Measurements from ENCODE around the gene CCL4L2.
"Not testable (repeated sequence)": the region's sequence is repeated elsewhere in the genome, so short reads cannot be mapped to it uniquely, and the experiment has no call there.

The CCL4L2 gene

DNA sequence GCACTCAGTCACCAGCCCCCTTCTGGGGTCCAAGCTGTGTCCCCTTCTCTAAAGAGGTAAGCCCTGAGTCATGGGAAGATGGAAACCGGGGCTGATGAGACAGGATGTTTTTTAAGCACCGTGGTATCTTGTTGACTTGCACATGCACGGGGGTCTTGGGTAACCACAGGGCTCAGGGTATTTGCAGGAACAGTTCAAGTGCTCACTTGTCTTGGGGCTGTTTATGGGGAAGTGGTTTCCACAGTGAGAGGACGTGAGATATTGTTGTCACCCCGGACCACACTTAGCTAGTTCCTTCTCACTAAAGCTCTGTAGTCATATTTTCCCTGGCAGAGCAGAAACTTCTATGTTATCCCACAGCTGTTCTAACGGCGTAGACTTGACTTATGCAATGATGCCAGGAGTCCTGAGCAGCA is 22.0 kb upstream of the CCL4L2 start:
- TF ChIP-seq, protein P1, sequence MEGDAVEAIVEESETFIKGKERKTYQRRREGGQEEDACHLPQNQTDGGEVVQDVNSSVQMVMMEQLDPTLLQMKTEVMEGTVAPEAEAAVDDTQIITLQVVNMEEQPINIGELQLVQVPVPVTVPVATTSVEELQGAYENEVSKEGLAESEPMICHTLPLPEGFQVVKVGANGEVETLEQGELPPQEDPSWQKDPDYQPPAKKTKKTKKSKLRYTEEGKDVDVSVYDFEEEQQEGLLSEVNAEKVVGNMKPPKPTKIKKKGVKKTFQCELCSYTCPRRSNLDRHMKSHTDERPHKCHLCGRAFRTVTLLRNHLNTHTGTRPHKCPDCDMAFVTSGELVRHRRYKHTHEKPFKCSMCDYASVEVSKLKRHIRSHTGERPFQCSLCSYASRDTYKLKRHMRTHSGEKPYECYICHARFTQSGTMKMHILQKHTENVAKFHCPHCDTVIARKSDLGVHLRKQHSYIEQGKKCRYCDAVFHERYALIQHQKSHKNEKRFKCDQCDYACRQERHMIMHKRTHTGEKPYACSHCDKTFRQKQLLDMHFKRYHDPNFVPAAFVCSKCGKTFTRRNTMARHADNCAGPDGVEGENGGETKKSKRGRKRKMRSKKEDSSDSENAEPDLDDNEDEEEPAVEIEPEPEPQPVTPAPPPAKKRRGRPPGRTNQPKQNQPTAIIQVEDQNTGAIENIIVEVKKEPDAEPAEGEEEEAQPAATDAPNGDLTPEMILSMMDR (IDR thresholded peaks at IDR 0.05; ENCODE audit: borderline replicate concordance, insufficient read depth, low read depth, low read length) = no peak
- H3K4me3 ChIP-seq (ENCODE audit: low read depth, low read length) = no peak overlapping the region

DNA sequence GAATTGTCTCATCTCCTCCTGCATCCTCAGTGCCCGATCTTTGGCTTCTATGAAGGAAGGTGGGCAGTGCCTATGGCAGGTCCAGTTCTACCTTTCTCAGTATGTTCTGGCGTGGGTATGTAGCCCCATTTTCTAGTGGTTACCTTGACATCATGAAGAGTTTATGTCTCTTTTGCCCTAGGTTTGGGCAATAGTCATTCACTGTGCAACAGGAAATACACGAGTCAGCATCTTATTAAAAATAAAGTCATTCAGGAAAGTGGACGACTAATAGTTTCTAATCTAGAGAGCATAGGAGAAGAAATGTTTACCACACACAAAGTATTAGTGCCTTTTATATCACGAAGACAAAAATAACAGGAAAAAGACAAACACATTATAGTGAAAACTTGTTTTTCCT is 20.9 kb upstream of the CCL4L2 start:
- not testable (repeated sequence) for H3K4me3 ChIP-seq (ENCODE audit: low read depth, low read length)

DNA sequence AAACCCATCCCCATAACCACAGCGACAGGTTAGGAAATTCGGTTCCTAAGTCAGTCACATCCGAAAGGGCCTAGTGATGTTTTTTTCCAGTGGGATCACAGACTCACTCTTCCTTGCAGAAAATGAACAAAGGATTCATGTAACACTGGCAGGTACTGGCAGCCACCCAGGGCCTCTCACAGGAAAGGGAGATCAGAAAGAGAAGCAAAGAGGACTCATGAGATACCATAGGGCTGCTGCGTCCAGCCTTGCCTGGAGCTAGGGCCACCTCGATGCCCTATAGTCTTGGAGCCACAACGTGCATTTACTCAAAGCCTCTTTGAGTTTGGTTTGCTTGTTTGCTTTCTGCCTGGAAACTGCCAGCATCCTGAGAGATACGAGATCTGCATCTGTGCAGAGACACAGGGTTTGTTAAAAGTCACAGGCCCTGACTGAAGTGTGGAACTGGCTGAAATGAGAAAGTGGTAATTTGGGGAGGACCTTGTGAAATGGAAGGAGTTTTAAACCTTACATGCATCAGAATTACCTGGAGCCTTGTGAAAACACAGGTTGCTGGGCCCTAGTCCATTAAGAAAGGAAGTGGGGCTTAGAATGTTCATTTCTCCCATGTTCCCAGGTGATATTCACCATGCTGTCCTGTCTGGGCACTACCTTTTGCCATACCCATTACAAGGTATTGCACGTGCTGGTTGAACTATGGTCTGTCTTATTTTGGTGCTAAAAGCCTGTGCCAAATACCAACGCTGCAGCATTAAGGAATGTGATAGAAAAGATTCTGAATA is 20.1 kb upstream of the CCL4L2 start:
- H3K4me3 ChIP-seq (ENCODE audit: low read depth, low read length) = not testable (repeated sequence)

DNA sequence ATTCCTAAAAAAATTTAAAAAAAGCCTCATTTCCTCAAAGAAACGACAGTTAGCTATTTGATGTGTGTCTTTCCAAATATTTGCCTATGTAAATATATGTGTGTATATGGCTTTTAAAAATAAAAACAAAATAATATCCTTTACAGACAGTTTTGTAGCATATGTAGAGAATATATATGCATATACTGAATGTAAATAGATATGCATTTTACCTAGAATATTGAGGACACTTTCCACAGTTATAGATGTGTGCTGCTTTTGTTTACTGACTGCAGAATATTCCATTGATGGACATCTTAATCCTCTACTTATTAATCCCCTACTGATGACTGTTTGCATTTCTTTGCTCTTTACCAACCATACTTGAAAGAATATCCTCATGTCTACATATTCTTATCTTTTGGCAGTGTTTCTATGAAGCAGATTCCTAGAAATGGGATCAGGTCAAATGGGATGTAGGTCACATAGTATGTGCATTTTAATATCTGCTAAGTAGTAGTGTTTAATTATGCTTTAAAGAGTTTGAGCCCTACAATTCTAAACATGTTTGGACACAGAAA is 17.6 kb upstream of the CCL4L2 start:
- H3K4me3 ChIP-seq (ENCODE audit: low read depth, low read length) = no peak overlapping the region
- TF ChIP-seq, protein P1 (IDR thresholded peaks at IDR 0.05; ENCODE audit: borderline replicate concordance, insufficient read depth, low read depth, low read length) = no peak

DNA sequence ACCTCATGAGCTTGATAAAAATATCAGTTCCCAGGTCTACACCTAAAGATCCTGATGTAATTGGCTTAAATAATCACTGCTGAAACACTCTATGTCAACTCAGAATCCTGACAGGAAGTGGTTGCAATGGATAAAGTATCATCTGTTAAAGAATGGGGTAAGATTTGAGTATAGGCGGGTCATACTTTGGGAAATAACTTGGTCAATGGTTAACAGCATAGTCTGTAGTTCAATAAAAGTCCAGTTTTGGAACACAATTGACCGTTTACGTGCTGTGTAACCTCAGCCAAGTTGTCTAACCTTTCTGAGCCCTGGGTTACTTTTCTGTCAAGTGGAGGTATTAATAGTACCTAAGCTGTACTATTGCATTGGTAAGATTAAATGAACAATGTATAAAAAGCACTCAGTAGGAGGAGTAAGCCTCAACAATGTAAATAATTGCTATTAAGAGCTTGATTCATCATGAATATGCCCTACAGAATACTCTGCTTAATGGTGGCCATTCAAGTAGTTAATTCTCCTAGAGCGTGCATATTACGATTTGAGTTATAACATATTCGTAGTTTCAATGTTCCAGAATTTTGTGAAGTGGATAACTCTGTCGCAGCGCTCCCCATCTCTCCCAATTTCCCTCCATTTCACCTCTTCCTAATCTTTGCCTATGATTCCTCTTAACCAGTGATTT is 16.6 kb upstream of the CCL4L2 start:
- not testable (repeated sequence) for H3K4me3 ChIP-seq (ENCODE audit: low read depth, low read length)

DNA sequence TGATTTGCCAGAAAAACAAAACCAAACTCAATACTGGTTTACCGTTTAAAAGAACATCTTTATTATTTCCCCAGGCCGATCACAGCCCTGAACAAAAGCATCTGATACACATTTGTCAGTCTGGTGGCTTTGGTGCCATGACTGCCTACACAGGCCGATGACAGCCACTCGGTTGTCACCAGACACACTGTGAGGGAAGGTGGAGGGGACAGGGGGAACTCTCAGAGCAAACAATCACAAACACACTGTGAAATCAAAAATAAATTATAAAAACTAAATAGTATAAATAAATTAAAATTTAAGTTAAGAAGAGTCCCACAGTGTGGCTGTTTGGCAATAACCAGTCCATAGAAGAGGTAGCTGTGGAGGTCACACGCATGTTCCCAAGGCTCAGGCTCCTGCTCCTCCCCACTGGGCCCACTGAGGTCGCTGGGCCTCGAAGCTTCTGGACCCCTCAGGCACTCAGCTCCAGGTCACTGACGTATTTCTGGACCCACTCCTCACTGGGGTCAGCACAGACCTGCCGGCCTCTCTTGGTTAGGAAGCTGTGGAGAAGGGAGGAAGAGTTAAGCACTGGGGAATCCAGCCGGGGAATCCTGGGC is 15.9 kb upstream of the CCL4L2 start:
- H3K4me3 ChIP-seq (ENCODE audit: low read depth, low read length) = not testable (repeated sequence)

DNA sequence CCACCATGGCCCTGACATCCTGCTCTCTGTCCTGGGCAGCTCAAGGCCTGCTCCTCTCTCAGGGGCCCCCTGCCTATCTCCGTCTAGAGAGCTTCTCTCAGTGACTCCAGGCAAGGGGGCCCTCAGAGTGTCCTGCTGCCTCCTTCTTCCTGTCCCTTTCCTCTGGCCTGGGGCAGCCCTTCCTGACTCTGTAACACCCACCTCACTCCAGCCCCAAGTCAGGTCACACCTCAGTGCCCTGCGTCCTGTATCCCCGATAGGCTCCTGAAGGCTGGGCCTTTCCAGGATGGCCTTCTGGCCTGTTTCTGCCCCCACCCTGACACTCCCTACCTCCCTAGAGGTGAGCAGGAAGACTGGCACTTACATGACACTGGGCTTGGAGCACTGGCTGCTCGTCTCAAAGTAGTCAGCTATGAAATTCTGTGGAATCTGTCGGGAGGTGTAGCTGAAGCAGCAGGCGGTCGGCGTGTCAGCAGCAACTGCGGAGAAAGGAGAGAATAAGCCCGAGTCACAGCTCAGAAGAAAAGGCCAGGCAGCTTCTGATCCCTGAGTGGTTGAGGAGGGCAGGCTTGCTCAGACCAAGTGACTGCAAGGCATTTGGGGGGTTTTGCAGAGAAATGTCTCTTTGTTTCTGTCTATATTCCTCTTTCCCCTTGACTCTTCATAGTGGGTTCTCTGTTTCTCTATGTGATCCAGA is 15.3 kb upstream of the CCL4L2 start:
- H3K4me3 ChIP-seq (ENCODE audit: low read depth, low read length) = no peak overlapping the region
- TF ChIP-seq, protein P1 (IDR thresholded peaks at IDR 0.05; ENCODE audit: borderline replicate concordance, insufficient read depth, low read depth, low read length) = no peak

DNA sequence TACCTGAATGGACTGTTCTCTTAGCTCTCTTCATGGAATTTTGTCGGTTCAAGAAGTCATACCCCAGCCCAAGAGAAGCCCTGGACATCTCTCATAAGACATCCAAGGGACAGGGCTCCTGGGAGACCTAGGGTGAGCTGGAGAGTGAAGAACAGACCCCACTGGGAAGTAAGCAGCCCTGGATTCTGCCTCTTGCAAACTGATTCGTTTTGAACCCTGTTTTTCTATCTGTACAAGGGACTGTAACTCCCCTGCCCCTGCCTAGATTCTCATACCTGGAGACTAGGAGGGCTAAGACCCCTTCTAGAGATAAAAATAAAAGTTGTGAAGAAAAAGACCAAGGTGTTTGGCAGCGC is 14.8 kb upstream of the CCL4L2 start:
- TF ChIP-seq, protein P1 (IDR thresholded peaks at IDR 0.05; ENCODE audit: borderline replicate concordance, insufficient read depth, low read depth, low read length) = no peak
- H3K4me3 ChIP-seq (ENCODE audit: low read depth, low read length) = no peak overlapping the region

DNA sequence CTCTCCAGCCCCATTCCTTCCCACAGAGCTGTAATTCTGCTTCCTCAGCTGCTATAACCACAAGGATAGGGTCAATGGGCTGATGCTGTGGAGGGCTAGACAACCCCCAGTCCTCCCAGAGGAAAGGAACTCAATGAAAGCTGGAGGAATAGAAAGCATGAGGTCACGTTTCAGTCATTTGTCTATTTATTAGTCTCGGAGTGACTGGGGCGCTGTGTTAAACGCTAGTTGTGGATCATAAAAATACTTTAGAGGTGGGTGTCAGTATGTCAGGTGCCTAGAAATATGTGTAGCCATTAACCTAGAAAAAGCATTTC is 13.5 kb upstream of the CCL4L2 start:
- TF ChIP-seq, protein P1 (IDR thresholded peaks at IDR 0.05; ENCODE audit: borderline replicate concordance, insufficient read depth, low read depth, low read length) = no peak
- H3K4me3 ChIP-seq (ENCODE audit: low read depth, low read length) = no peak overlapping the region
